Measurements from ENCODE around the gene ATF6. TPM values are rescaled to one million over a fixed set of nuclear protein-coding genes. Genes with fewer than 3 reads are reported as not detected.

The ATF6 gene
- total and polyA plus RNA-seq, 2 of the 8 experiments (the other 6 are each of a cell fraction or from before 2014, with no cell fraction given): 4.6 to 10.0 TPM

DNA sequence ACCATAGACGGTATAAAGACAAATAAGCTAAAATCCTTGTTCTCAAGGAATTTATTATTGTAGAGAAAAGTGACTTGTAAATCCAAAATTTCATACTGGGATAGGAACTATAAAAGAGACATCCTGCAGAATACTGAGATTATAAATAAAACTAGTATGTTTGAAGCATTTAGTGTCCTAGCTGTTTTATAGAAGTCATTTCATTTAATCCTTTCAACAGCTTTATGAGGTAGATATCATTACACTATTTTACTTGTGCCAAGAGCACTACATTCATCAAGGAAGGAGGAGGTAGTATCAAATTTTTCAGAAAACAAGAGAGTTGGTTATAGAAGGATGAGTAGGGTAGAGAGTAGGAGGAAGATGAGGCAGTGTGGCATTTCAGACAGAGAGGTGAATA, 119.6 kb downstream of the ATF6 start:
- no peaks in the 10 kb centered on the region for H3K9me3 ChIP-seq (ENCODE audit: insufficient read depth in 2 of 2, low read depth in 1 of 2, low read length in 1 of 2)
- H2AFZ ChIP-seq (ENCODE audit: low read length): no peak overlapping the region
- no peak overlapping the region for H2BK12ac ChIP-seq (ENCODE audit: low read depth, low read length)
- no peaks in the 10 kb centered on the region for H3K4me1 ChIP-seq (replicated peaks in 1 of 4; ENCODE audit: control insufficient read depth in 3 of 4, insufficient read depth in 4 of 4, low read length in 3 of 4)
- no peak overlapping the region for H2BK15ac ChIP-seq (ENCODE audit: low read length)
- WGBS, 2 experiments (ENCODE audit: extremely low coverage in 1 of 2, insufficient coverage in 1 of 2, insufficient read length in 1 of 2, insufficient replicate concordance in 2 of 2, low coverage in 1 of 2, low lambda C conversion rate in 2 of 2, missing lambda C conversion rate in 1 of 2): 79% methylated on average over 1 of the region's 1 CpG; no CpG with 5 or more reads in 1 of the 2 experiments
- no peaks in the 10 kb centered on the region for H3K79me2 ChIP-seq (ENCODE audit: control insufficient read depth in 1 of 2, insufficient read depth in 2 of 2, low read length in 2 of 2)
- no peak for FAIRE-seq
- no peaks in the 10 kb centered on the region; a peak in 1 of 8 replicates for H3K36me3 ChIP-seq (ENCODE audit: control insufficient read depth in 2 of 4, insufficient read depth in 4 of 4, low read length in 3 of 4)
- H3K79me1 ChIP-seq (ENCODE audit: low read depth, low read length): no peaks in the 10 kb centered on the region
- no peak overlapping the region for H2BK5ac ChIP-seq (ENCODE audit: low read depth, low read length)
- no peak overlapping the region for H3K4me2 ChIP-seq (ENCODE audit: insufficient read depth in 1 of 2, low read depth in 2 of 2, low read length in 2 of 2)
- H2BK120ac ChIP-seq (replicated peaks; ENCODE audit: low read depth, low read length): no peak overlapping the region
- H2BK20ac ChIP-seq (ENCODE audit: low read length): no peak overlapping the region
- H3K27ac ChIP-seq (ENCODE audit: low read depth, low read length): no peak overlapping the region
- no peak overlapping the region for H4K5ac ChIP-seq (ENCODE audit: insufficient read length, low read depth, low read length)
- CTCF ChIA-PET (ENCODE audit: partially characterized antibody): interaction anchor here (1.3 to 1.5 kb wide), 3 partner anchors 20 to 151 kb away, joined by 3 to 5 read pairs (median 4); no protein-coding TSS in a partner anchor
- H3K14ac ChIP-seq (ENCODE audit: insufficient read length): no peak overlapping the region
- H3K4me3 ChIP-seq (ENCODE audit: extremely low read depth in 1 of 4, insufficient read depth in 2 of 4, low read depth in 3 of 4, low read length in 4 of 4): no peak overlapping the region
- no peaks in the 10 kb centered on the region for H3K27me3 ChIP-seq (replicated peaks in 1 of 4; ENCODE audit: control insufficient read depth in 3 of 4, extremely low read depth in 1 of 4, insufficient read depth in 3 of 4, low read length in 3 of 4)
- no peak for DNase-seq (ENCODE audit: low read depth in 1 of 2, low spot score in 2 of 2)
- no peak overlapping the region for H3K18ac ChIP-seq (ENCODE audit: extremely low read depth, low read length)
- no peak overlapping the region for H4K91ac ChIP-seq (replicated peaks; ENCODE audit: insufficient read length, low read length)
- H3K56ac ChIP-seq (replicated peaks; ENCODE audit: insufficient read length, low read depth, low read length): no peak overlapping the region
- H3K23me2 ChIP-seq (ENCODE audit: low read depth, low read length): no peaks in the 10 kb centered on the region
- peaks cover 0 to 3% of the 10 kb centered on the region in 2 experiments for H4K20me1 ChIP-seq (replicated peaks in 1 of 2; ENCODE audit: control insufficient read depth in 1 of 2, insufficient read depth in 2 of 2, low read length in 2 of 2)
- POLR2A ChIA-PET (ENCODE audit: partially characterized antibody): no interaction called here
- H4K8ac ChIP-seq (ENCODE audit: extremely low read depth, insufficient read depth, low read length): no peak overlapping the region
- H2AK5ac ChIP-seq (ENCODE audit: low read depth, low read length): no peak overlapping the region
- H3K4ac ChIP-seq (replicated peaks; ENCODE audit: insufficient read length, low read depth, low read length): no peak overlapping the region
- H3K9ac ChIP-seq (replicated peaks in 1 of 4; ENCODE audit: extremely low read depth in 1 of 4, low read depth in 3 of 4, low read length in 3 of 4): no peak overlapping the region
- H3K23ac ChIP-seq (ENCODE audit: insufficient read length): no peak overlapping the region
- TF ChIP-seq RXRA (IDR thresholded peaks at IDR 0.05; ENCODE audit: insufficient read depth, low read depth, low read length): no peak
- TF ChIP-seq JUND (IDR thresholded peaks at IDR 0.05; ENCODE audit: low read length): no peak
- no peak for TF ChIP-seq CREB1 (IDR thresholded peaks at IDR 0.05)
- no peak for TF ChIP-seq BCL11A (IDR thresholded peaks at IDR 0.05; ENCODE audit: low read depth in 2 of 2, low read length in 2 of 2)
- TF ChIP-seq KDM5A (IDR thresholded peaks at IDR 0.05; ENCODE audit: low read length): no peak
- no peak for TF ChIP-seq TCF12 (IDR thresholded peaks at IDR 0.05; ENCODE audit: low read depth, low read length)
- TF ChIP-seq, protein P1, sequence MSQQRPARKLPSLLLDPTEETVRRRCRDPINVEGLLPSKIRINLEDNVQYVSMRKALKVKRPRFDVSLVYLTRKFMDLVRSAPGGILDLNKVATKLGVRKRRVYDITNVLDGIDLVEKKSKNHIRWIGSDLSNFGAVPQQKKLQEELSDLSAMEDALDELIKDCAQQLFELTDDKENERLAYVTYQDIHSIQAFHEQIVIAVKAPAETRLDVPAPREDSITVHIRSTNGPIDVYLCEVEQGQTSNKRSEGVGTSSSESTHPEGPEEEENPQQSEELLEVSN (IDR thresholded peaks at IDR 0.05): no peak
- TF ChIP-seq SUZ12 (IDR thresholded peaks at IDR 0.05; ENCODE audit: low read length): no peak
- no peak for TF ChIP-seq RAD21 (IDR thresholded peaks at IDR 0.05 in 1 of 2, conservative IDR thresholded peaks at IDR 0.05 in 1 of 2; ENCODE audit: low read depth in 2 of 2, low read length in 2 of 2)
- no peak for TF ChIP-seq PHF8 (conservative IDR thresholded peaks at IDR 0.05; ENCODE audit: low read depth, low read length)
- no peak for TF ChIP-seq MAFK (IDR thresholded peaks at IDR 0.05; ENCODE audit: low read depth, low read length)
- TF ChIP-seq EZH2 (IDR thresholded peaks at IDR 0.05; ENCODE audit: low read depth, low read length, severe bottlenecking): no peak
- no peak for TF ChIP-seq RBBP5 (IDR thresholded peaks at IDR 0.05; ENCODE audit: borderline replicate concordance, low read depth, low read length)
- TF ChIP-seq TAF7 (optimal IDR thresholded peaks at IDR 0.05; ENCODE audit: borderline replicate concordance, low read depth, low read length): no peak

Data from H1 (cell line).